Measurements from ENCODE around the gene LRRC36. TPM values are rescaled to one million over a fixed set of nuclear protein-coding genes. Genes with fewer than 3 reads are reported as not detected.

The LRRC36 gene
- polyA plus RNA-seq, 1 experiment, result not detected

- TF ChIP-seq CTCF (IDR thresholded peaks at IDR 0.05; ENCODE audit: insufficient read depth, low read depth, low read length), result peak; percentile 72
- Histone ChIP-seq H3K36me3 (ENCODE audit: control insufficient read depth, insufficient read depth, low read length) (no peaks in the 10 kb centered on the region), H3K4me3 (ENCODE audit: low read depth, low read length) (peak within 1 kb of the TSS; percentile 31), H3K27me3 (ENCODE audit: control insufficient read depth, insufficient read depth, low read length) (peaks cover 6% of the 10 kb centered on the region)
- ChIA-PET CTCF (interaction anchor here (0.6 to 2.0 kb wide), 12 partner anchors 9 to 133 kb away, joined by 3 to 13 read pairs (median 3); partner anchors contain the start of gene ZDHHC1), POLR2A (interaction anchor here (0.6 kb wide), 1 partner anchor 20 kb away, joined by 4 read pairs; no protein-coding TSS in a partner anchor)
- DNase-seq (ENCODE audit: low read depth), result peak; percentile 24
These were observed 66.6 kb downstream of the LRRC36 start, which contains the start of gene TPPP3 for GRCh38 chr16:67393111-67393787. TPPP3 (minus strand) TSS chr16:67393498; CDS start chr16:67391111, 2,387 bp downstream.

- CTCF ChIA-PET, result interaction anchor here (0.6 to 2.0 kb wide), 10 partner anchors 12 to 133 kb away, joined by 3 to 13 read pairs (median 4); partner anchors contain the start of gene ZDHHC1
- POLR2A ChIA-PET, result no interaction called here
- H3K36me3 ChIP-seq (ENCODE audit: control insufficient read depth, insufficient read depth, low read length), result no peaks in the 10 kb centered on the region
- no peak for TF ChIP-seq CTCF (IDR thresholded peaks at IDR 0.05; ENCODE audit: insufficient read depth, low read depth, low read length)
- peak overlapping the region; percentile 31 for H3K4me3 ChIP-seq (ENCODE audit: low read depth, low read length)
- H3K27me3 ChIP-seq (ENCODE audit: control insufficient read depth, insufficient read depth, low read length), result peaks cover 6% of the 10 kb centered on the region
- DNase-seq (ENCODE audit: low read depth), result no peak
These were observed 67.2 kb downstream of the LRRC36 start for GRCh38 chr16:67393788-67394154.

GRCh38 chr16:67394155-67395104 is 67.8 kb downstream of the LRRC36 start:
- POLR2A ChIA-PET, result no interaction called here
- no peak for TF ChIP-seq CTCF (IDR thresholded peaks at IDR 0.05; ENCODE audit: insufficient read depth, low read depth, low read length)
- no peak for DNase-seq (ENCODE audit: low read depth)
- Histone ChIP-seq H3K36me3 (ENCODE audit: control insufficient read depth, insufficient read depth, low read length) (no peaks in the 10 kb centered on the region), H3K4me3 (ENCODE audit: low read depth, low read length) (no peak overlapping the region), H3K27me3 (ENCODE audit: control insufficient read depth, insufficient read depth, low read length) (peaks cover 6% of the 10 kb centered on the region)
- CTCF ChIA-PET, result interaction anchor here (0.6 to 2.0 kb wide), 8 partner anchors 11 to 134 kb away, joined by 3 to 13 read pairs (median 4); no protein-coding TSS in a partner anchor

- H3K36me3 ChIP-seq (ENCODE audit: control insufficient read depth, insufficient read depth, low read length), result no peaks in the 10 kb centered on the region
- POLR2A ChIA-PET, result no interaction called here
- CTCF ChIA-PET, result interaction anchor here (1.0 to 1.8 kb wide), 2 partner anchors 13 to 187 kb away, joined by 3 to 5 read pairs; no protein-coding TSS in a partner anchor
- DNase-seq (ENCODE audit: low read depth), result no peak
- peaks cover 6% of the 10 kb centered on the region for H3K27me3 ChIP-seq (ENCODE audit: control insufficient read depth, insufficient read depth, low read length)
- no peak overlapping the region for H3K4me3 ChIP-seq (ENCODE audit: low read depth, low read length)
- no peak for TF ChIP-seq CTCF (IDR thresholded peaks at IDR 0.05; ENCODE audit: insufficient read depth, low read depth, low read length)
These were observed 68.5 kb downstream of the LRRC36 start for GRCh38 chr16:67395105-67395457.
